Measurements from ENCODE around the gene HEMGN. TPM values are rescaled to one million over a fixed set of nuclear protein-coding genes. Genes with fewer than 3 reads are reported as not detected.
"Not testable (repeated sequence)": the region's sequence is repeated elsewhere in the genome, so short reads cannot be mapped to it uniquely, and the experiment has no call there.

HEMGN gene
- total RNA-seq, 1 experiment from 2014 or later = not detected

GRCh38 chr9:97978371-97979130, 40.6 kb upstream of the HEMGN start:
- Histone ChIP-seq H3K27ac (no peak overlapping the region), H3K4me1 (peaks cover 16% of the 10 kb centered on the region), H3K4me3 (no peak overlapping the region), H3K36me3 (no peaks in the 10 kb centered on the region), H3K27me3 (no peaks in the 10 kb centered on the region), H3K9me3 (replicated peaks) (peaks cover 3% of the 10 kb centered on the region; the same call in 1 of the 2 replicates)
- DNase-seq = no peak

GRCh38 chr9:97976633-97977032, 38.7 kb upstream of the HEMGN start:
- not testable (repeated sequence) for H3K27ac ChIP-seq; H3K27me3 ChIP-seq; H3K9me3 ChIP-seq (replicated peaks); H3K36me3 ChIP-seq; H3K4me3 ChIP-seq; DNase-seq
- H3K4me1 ChIP-seq = peaks cover 10% of the 10 kb centered on the region

GRCh38 chr9:97975376-97975775, 37.4 kb upstream of the HEMGN start:
- DNase-seq = no peak
- H3K36me3 ChIP-seq = no peaks in the 10 kb centered on the region
- H3K27ac ChIP-seq = no peak overlapping the region
- H3K27me3 ChIP-seq = peaks cover 4% of the 10 kb centered on the region; the same call in 1 of the 2 replicates
- H3K4me1 ChIP-seq = no peaks in the 10 kb centered on the region
- peaks cover 3% of the 10 kb centered on the region; the same call in 1 of the 2 replicates for H3K9me3 ChIP-seq (replicated peaks)
- H3K4me3 ChIP-seq = no peak overlapping the region

- H3K36me3 ChIP-seq = no peaks in the 10 kb centered on the region
- H3K27ac ChIP-seq = no peak overlapping the region
- H3K27me3 ChIP-seq = peaks cover 4% of the 10 kb centered on the region; the same call in 1 of the 2 replicates
- H3K4me3 ChIP-seq = no peak overlapping the region
- peaks cover 3% of the 10 kb centered on the region; the same call in 1 of the 2 replicates for H3K9me3 ChIP-seq (replicated peaks)
- no peaks in the 10 kb centered on the region for H3K4me1 ChIP-seq
- DNase-seq = no peak
These were observed 34.8 kb upstream of the HEMGN start for GRCh38 chr9:97972753-97973152.

- no peaks in the 10 kb centered on the region for H3K9me3 ChIP-seq (replicated peaks)
- H3K36me3 ChIP-seq = no peaks in the 10 kb centered on the region
- H3K27ac ChIP-seq = no peak overlapping the region
- peaks cover 10% of the 10 kb centered on the region; the same call in 1 of the 2 replicates for H3K27me3 ChIP-seq
- H3K4me3 ChIP-seq = no peak overlapping the region
- H3K4me1 ChIP-seq = no peaks in the 10 kb centered on the region
- no peak for DNase-seq
These were observed 32.2 kb upstream of the HEMGN start for GRCh38 chr9:97970165-97970564.

GRCh38 chr9:97969014-97969413, 31.0 kb upstream of the HEMGN start:
- no peaks in the 10 kb centered on the region for H3K4me1 ChIP-seq
- peaks cover 18% of the 10 kb centered on the region; the same call in 1 of the 2 replicates for H3K27me3 ChIP-seq
- DNase-seq = no peak
- no peak overlapping the region for H3K27ac ChIP-seq
- H3K9me3 ChIP-seq (replicated peaks) = no peaks in the 10 kb centered on the region
- H3K36me3 ChIP-seq = no peaks in the 10 kb centered on the region
- H3K4me3 ChIP-seq = no peak overlapping the region

GRCh38 chr9:97966493-97966892, 28.5 kb upstream of the HEMGN start:
- Histone ChIP-seq H3K27ac (no peak overlapping the region), H3K27me3 (peaks cover 18% of the 10 kb centered on the region; the same call in 1 of the 2 replicates), H3K4me1 (no peaks in the 10 kb centered on the region), H3K36me3 (no peaks in the 10 kb centered on the region), H3K9me3 (replicated peaks) (no peaks in the 10 kb centered on the region), H3K4me3 (no peak overlapping the region)
- DNase-seq = no peak

GRCh38 chr9:97964901-97965300, 26.9 kb upstream of the HEMGN start:
- H3K27me3 ChIP-seq = peaks cover 14% of the 10 kb centered on the region; the same call in 1 of the 2 replicates
- H3K4me3 ChIP-seq = no peak overlapping the region
- no peak overlapping the region for H3K27ac ChIP-seq
- no peaks in the 10 kb centered on the region for H3K36me3 ChIP-seq
- no peaks in the 10 kb centered on the region for H3K4me1 ChIP-seq
- no peaks in the 10 kb centered on the region for H3K9me3 ChIP-seq (replicated peaks)
- DNase-seq = no peak

GRCh38 chr9:97963232-97963631, 25.3 kb upstream of the HEMGN start:
- Histone ChIP-seq H3K27me3 (peaks cover 14% of the 10 kb centered on the region; the same call in 1 of the 2 replicates), H3K36me3 (no peaks in the 10 kb centered on the region), H3K9me3 (replicated peaks) (no peaks in the 10 kb centered on the region), H3K4me1 (no peaks in the 10 kb centered on the region; the same call in 1 of the 2 replicates), H3K4me3 (no peak overlapping the region), H3K27ac (no peak overlapping the region)
- no peak for DNase-seq

GRCh38 chr9:97962575-97962974, 24.6 kb upstream of the HEMGN start:
- H3K36me3 ChIP-seq = no peaks in the 10 kb centered on the region
- H3K4me3 ChIP-seq = no peak overlapping the region
- H3K27me3 ChIP-seq = peaks cover 14% of the 10 kb centered on the region; the same call in 1 of the 2 replicates
- no peaks in the 10 kb centered on the region; the same call in 1 of the 2 replicates for H3K4me1 ChIP-seq
- H3K9me3 ChIP-seq (replicated peaks) = no peaks in the 10 kb centered on the region
- H3K27ac ChIP-seq = no peak overlapping the region
- DNase-seq = no peak

GRCh38 chr9:97962136-97962535, 24.2 kb upstream of the HEMGN start:
- no peaks in the 10 kb centered on the region for H3K9me3 ChIP-seq (replicated peaks)
- H3K27me3 ChIP-seq = peaks cover 14% of the 10 kb centered on the region; the same call in 1 of the 2 replicates
- H3K27ac ChIP-seq = no peak overlapping the region
- no peak overlapping the region for H3K4me3 ChIP-seq
- DNase-seq = no peak
- no peaks in the 10 kb centered on the region for H3K36me3 ChIP-seq
- no peaks in the 10 kb centered on the region; the same call in 1 of the 2 replicates for H3K4me1 ChIP-seq

- Histone ChIP-seq H3K4me1 (no peaks in the 10 kb centered on the region; the same call in 1 of the 2 replicates), H3K27ac (no peak overlapping the region), H3K27me3 (peaks cover 12% of the 10 kb centered on the region; the same call in 1 of the 2 replicates), H3K4me3 (no peak overlapping the region), H3K36me3 (no peaks in the 10 kb centered on the region), H3K9me3 (replicated peaks) (no peaks in the 10 kb centered on the region)
- DNase-seq = no peak
These were observed 23.4 kb upstream of the HEMGN start for GRCh38 chr9:97961361-97961760.

- not testable (repeated sequence) for H3K9me3 ChIP-seq (replicated peaks); DNase-seq; H3K4me3 ChIP-seq; H3K27me3 ChIP-seq; H3K36me3 ChIP-seq; H3K4me1 ChIP-seq; H3K27ac ChIP-seq
These were observed 22.8 kb upstream of the HEMGN start for GRCh38 chr9:97960678-97961328.

- Histone ChIP-seq H3K4me3 (no peak overlapping the region), H3K27me3 (peaks cover 4% of the 10 kb centered on the region; the same call in 1 of the 2 replicates), H3K9me3 (replicated peaks) (no peaks in the 10 kb centered on the region), H3K36me3 (no peaks in the 10 kb centered on the region), H3K4me1 (no peaks in the 10 kb centered on the region; the same call in 1 of the 2 replicates), H3K27ac (no peak overlapping the region; the same call in 1 of the 2 replicates)
- no peak for DNase-seq
These were observed 21.6 kb upstream of the HEMGN start for GRCh38 chr9:97959585-97959984.

Measured in SJCRH30 (cell line).